Measurements from ENCODE around the gene CASP10. TPM values are rescaled to one million over a fixed set of nuclear protein-coding genes. Genes with fewer than 3 reads are reported as not detected.
A peak's percentile ranks its signal among the peaks of the same experiment; 100 is the strongest.

Gene CASP10
- polyA plus RNA-seq, 1 of the 3 experiments (the other 2 are of a cell fraction): 0.12 TPM

- Histone ChIP-seq H3K9me3 (no peaks in the 10 kb centered on the region), H3K27me3 (ENCODE audit: insufficient read depth) (no peaks in the 10 kb centered on the region), H3K9ac (no peak overlapping the region), H3K4me2 (no peak overlapping the region), H4K20me1 (ENCODE audit: insufficient read depth) (no peaks in the 10 kb centered on the region), H2AFZ (ENCODE audit: low read depth) (peak overlapping the region; percentile 17; the same call in 1 of the 2 replicates), H3K27ac (ENCODE audit: low read depth in 2 of 2, low read length in 1 of 2) (no peak overlapping the region), H3K36me3 (replicated peaks in 1 of 2; ENCODE audit: control insufficient read depth in 1 of 2, insufficient read depth in 2 of 2, low read length in 1 of 2) (no peaks in the 10 kb centered on the region), H3K4me3 (ENCODE audit: low read depth in 2 of 2, low read length in 1 of 2) (no peak overlapping the region), H3K4me1 (ENCODE audit: control insufficient read depth in 1 of 2, insufficient read depth in 2 of 2, low read depth in 1 of 2, low read length in 1 of 2) (peaks cover 0 to 6% of the 10 kb centered on the region in 2 experiments; a peak in 1 of 4 replicates), H3K79me2 (ENCODE audit: insufficient read depth) (no peaks in the 10 kb centered on the region), H3F3A (replicated peaks; ENCODE audit: insufficient read depth) (no peaks in the 10 kb centered on the region), H3K9me2 (no peaks in the 10 kb centered on the region)
- CTCF ChIA-PET: no interaction called here
- POLR2A ChIA-PET: no interaction called here
- 76% methylated on average over 12 of the region's 12 CpGs for WGBS (ENCODE audit: low lambda C conversion rate)
- TF ChIP-seq USF1 (IDR thresholded peaks at IDR 0.05; ENCODE audit: borderline replicate concordance, low read depth) (no peak), FOXM1 (IDR thresholded peaks at IDR 0.05; ENCODE audit: low read depth) (no peak), FOXJ3 (CRISPR knock-in tag; IDR thresholded peaks at IDR 0.05) (no peak), SMC3 (IDR thresholded peaks at IDR 0.05; ENCODE audit: low read depth, low read length) (no peak), ELF1 (IDR thresholded peaks at IDR 0.05) (no peak), REST (IDR thresholded peaks at IDR 0.05; ENCODE audit: low read depth, low read length) (no peak), PBX3 (IDR thresholded peaks at IDR 0.05) (no peak), IRF3 (IDR thresholded peaks at IDR 0.05; ENCODE audit: low read depth, low read length) (no peak), FOSL2 (IDR thresholded peaks at IDR 0.05; ENCODE audit: borderline replicate concordance, low read depth) (no peak), CTCF (IDR thresholded peaks at IDR 0.05) (no peak), SIN3A (IDR thresholded peaks at IDR 0.05; ENCODE audit: borderline replicate concordance, low read depth, low read length) (no peak), TCF12 (IDR thresholded peaks at IDR 0.05) (no peak)
- DNase-seq: no peak
These were observed 46.0 kb downstream of the CASP10 start for GRCh38 chr2:201228912-201229290.

Data from SK-N-SH (cell line).